Activated CD8-positive, alpha-beta memory T cell treated with anti-CD3 and anti-CD28 coated beads for 1 hour (primary cell): ENCODE data around the gene PPP1R36.
A peak's percentile ranks its signal among the peaks of the same experiment; 100 is the strongest.

Experiments used
- DNase-seq, 2 donors: peaks; one replicate each; pipeline ENCODE4 v3.0.0-alpha.2; 2020; ENCODE audit warnings: low read depth in 1 of 2; ENCODE audit errors: extremely low read depth in 1 of 2

Gene PPP1R36, protein sequence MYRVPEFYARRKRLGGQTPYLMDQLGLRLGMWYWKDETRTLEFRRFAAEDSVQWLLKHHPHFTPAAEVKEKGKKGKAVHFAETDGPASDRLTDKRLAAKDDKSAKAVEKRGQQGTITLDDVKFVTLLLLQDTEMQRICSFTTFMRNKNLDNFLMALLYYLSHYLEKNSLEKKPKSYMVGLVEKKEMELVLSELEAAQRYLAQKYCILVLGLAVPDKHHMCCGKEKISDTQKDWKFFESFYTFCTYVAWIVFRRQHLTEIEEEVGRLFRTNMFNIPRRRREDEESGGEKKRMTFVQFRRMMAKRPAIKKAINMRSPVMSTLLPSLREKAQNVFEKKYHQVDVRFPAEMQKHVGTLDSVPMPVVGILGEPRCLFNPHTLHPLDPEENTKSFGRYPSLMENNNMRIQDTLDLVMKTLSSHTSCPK

GRCh38 chr14:64549791-64550620, at the start of gene PPP1R36:
PPP1R36 (plus strand) TSS chr14:64549961; CDS start chr14:64549998, 37 bp downstream.
- no peak for DNase-seq

DNA sequence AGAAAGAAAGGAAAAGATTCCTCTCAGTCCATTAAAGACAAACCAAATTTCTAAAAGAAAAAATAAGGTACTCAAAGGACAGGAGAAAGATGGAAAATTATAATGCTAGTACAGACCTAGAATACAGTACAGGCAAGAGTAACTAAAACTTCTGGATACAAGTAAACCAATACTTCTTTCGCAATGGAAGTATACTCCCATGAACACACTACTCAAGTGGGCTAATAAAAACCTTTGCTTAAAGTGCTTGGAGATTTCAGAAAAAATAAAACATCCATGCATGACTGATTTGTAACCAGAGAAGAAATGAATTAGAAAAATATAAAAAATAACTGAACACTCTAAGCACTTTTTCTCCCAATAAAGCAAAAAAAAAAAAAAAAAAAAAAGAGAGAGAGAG, 49.7 kb upstream of the PPP1R36 start:
- DNase-seq: no peak

GRCh38 chr14:64501411-64502171, 48.2 kb upstream of the PPP1R36 start:
- no peak for DNase-seq

DNA sequence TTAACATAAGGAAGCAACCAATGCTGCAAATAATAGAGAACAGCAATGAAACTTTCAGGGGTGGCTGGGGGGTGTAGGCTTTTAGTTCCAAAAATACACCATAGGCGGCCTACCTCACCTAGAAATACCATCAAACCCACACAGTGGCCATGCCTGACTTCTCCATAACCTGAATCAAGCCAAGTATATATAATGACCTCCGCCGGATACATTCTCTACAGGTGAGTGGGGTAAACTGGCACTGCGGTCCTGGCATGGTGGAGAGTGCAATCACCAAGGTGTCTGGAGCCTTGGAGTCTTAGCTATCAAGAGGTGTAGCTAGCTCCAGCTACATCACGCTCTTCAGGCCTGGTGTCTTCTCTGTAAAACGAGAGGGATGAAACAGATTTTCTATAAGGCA, 47.3 kb upstream of the PPP1R36 start:
- DNase-seq: no peak

DNA sequence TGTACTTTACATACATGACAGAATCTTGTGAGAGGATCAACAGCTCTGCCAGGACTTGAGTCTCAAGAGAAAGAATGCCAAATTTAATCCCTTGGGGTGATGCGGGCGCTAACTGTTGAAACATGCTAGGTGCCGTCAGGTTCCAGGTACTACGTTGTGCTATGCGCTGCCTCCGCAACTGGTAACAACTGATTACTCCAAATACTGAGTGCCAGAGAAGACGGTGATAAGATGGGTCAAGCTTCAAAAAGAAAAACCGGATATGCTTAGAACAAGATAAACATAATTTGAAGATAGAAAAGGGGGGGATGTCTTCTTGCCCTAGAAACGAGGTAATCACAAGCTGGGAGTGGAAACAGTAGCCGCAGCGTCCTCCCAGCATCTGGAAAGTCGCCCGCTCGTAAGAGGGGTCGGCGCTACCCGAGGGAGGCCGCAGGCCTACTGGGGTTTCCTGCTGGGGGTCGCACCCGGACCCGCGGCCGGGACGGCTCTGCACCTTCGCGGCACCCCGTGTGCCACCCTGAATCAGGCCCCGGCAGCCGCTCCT, 46.8 kb upstream of the PPP1R36 start:
- DNase-seq: no peak

- peak; percentile 93 for DNase-seq
Observed at GRCh38 chr14:64503434-64504309, 46.1 kb upstream of the PPP1R36 start, which contains the start of gene ZBTB25. ZBTB25 (minus strand) TSS chr14:64503838; CDS start chr14:64490533, 13,305 bp downstream.

DNA sequence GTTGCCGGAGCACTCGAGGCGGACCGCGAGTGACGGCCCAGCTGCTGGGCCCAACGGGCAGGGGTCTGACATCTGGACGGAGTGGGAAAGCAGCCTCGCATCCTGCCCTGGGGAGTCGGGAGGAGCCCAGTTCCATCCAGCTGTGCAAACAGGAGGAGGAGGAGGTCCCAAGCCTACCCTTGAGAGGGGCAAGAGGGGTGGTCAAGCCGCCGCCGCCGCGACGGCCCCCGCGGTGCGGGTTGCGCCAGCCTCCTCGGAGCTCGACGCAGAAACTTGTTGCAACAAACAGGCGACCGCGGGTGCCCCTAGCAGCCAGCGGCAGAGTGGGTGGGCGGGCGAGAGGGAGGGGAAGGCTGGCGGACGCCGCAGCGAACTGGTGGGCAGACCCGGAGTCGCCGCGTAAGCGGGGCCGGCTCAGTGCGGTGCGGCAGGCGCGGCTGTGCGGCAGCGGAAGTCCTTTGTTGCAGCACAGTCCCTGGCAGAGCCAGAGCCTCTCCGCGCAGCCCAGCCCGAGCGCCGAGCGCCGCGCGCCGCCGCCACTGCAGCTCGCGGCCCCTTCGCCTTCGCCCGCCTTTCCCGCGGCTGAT, 45.4 kb upstream of the PPP1R36 start, which contains the start of gene ZBTB1:
Gene ZBTB1, plus strand, starts transcription at position 461 of the 587 bp plus-strand sequence. CDS start 16,735 bp downstream, outside the sequence.
- peak; percentile 59 to 70 for DNase-seq

DNA sequence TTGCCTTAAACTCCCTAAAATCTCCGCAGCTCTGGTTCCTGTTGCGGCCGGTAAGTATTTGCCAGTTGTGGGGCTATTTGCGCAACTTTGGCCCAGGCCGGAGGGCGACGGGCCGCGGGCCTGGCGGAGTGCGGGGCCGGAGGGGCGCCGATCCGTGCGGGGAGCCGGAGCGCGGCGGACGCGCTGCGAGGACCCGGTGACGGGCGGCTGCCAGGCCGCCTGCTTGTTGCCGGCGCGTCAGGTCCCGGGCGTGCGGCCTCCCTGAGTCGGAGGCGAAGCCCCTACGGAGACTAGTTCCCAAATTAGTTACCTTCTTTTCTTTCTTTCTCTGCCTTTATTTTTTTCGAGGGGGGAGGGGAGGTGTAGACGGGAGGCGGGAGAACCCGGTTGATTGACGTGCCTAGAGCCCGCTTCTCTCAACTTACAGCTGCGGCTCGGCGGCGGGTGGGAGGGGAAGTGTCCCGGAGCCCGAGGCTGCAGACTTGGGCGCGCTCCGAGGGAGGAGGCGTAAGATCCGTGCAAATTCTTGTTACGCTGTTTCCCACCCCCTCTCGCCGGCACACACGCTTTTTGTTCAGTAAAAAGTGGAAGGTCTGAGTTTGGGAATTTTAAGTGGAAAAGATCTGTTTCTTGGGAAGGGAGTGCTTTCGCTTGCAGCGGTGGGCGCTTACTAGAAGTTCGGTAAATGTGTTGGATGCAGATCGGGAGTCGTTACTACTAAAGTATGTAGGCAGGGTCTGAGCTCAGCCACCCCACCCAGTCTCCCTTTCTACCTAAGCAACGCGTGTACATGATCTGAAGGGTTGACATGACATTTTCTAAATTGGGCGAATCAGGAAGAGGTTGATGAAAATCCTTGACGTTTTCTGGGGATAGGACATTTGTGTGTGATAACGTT, 44.6 kb upstream of the PPP1R36 start:
- peak; percentile 62 to 69 for DNase-seq

GRCh38 chr14:64506721-64507120, 43.0 kb upstream of the PPP1R36 start:
- DNase-seq: no peak

GRCh38 chr14:64507376-64508156, 42.2 kb upstream of the PPP1R36 start:
- no peak for DNase-seq

- no peak for DNase-seq
Observed at GRCh38 chr14:64508215-64508776, 41.5 kb upstream of the PPP1R36 start.

- DNase-seq: no peak
Observed at GRCh38 chr14:64509036-64509435, 40.7 kb upstream of the PPP1R36 start.

GRCh38 chr14:64510825-64511671, 38.7 kb upstream of the PPP1R36 start:
- peak in 1 of 2 donors; percentile 48 for DNase-seq

DNA sequence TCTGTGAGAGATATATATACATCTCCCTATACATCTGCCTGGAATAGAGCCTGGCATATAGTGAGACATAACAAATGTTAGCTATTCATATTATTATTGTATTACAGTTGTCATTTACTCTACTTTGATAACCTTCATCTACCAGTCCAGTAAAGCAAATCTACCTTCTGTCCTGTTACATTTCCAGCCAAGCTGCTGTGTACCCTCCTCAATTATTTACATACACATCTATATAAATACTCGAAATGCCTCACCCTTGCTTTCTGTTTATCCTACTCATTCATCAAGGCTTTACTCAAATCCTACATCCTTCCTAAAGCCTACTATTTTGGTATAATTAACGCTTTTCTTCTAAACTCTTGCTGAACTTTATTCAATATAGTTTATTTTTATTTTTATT, 36.5 kb upstream of the PPP1R36 start:
- no peak for DNase-seq

DNA sequence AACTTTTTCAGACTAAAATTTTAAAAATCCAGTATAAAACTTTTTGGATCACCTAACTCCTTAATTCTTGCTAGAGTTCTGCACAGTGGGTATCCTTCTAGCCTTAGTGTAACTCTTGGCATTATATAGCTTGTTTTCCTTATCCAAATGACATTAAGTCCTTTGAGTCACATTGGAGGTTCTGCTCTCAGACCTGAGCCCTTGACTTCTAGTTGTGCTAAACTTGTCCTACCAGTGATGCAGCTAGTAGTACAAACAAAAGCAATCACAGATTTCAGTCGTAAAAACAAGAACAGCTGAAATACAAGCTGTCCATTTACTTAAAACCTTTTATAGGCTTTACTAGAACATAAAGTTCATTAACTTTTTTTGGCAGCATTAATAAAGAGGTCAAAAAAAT, 34.7 kb upstream of the PPP1R36 start:
- no peak for DNase-seq

GRCh38 chr14:64516969-64517368, 32.8 kb upstream of the PPP1R36 start:
- DNase-seq: no peak
